HEK293 (cell line): ENCODE data around the gene ZFPM1.

Experiments
- CTCF ChIA-PET: fragments of 350-600 bp; formaldehyde crosslinking; extraction: SDS; loops from one replicate; lab custom pipeline; 2021; ENCODE audit warnings: antibody characterized with exemption; lab: Yijun Ruan, JAX
- POLR2A ChIA-PET: fragments of 300-600 bp; formaldehyde crosslinking; extraction: SDS; loops from one replicate; lab custom pipeline; 2020; ENCODE audit warnings: antibody characterized with exemption, inconsistent platforms; lab: Yijun Ruan, JAX
- H3K27ac ChIP-seq: fragments of 200-500 bp; sonication (Bioruptor generic); 2 replicates; pipeline ENCODE4 v1.5.1; 2014; ENCODE audit warnings: low read depth, low read length, control low read depth, inconsistent platforms; ENCODE audit errors: extremely low read depth
- H3K36me3 ChIP-seq, 2 experiments: fragments of 200-500 bp in 1 of 2; sonication (Bioruptor generic) in 1 of 2; 1 replicate in 1 of 2; 2 replicates in 1 of 2; pipeline ENCODE4 v1.5.1; 2014 to 2017; ENCODE audit warnings: inconsistent platforms in 2 of 2, low read length in 2 of 2; ENCODE audit not compliant: control insufficient read depth in 2 of 2, insufficient read depth in 1 of 2
- H3K4me1 ChIP-seq: fragments of 200-500 bp; sonication (Bioruptor generic); 2 replicates; pipeline ENCODE4 v1.5.1; 2014; ENCODE audit warnings: mild to moderate bottlenecking, low read length, inconsistent platforms; ENCODE audit not compliant: control insufficient read depth, insufficient read depth
- H3K4me3 ChIP-seq: 2 replicates; pipeline ENCODE4 v1.5.1; 2011; ENCODE audit warnings: low read depth, mild to moderate bottlenecking, control low read depth, low read length, moderate library complexity
- H3K9me3 ChIP-seq: fragments of 200-500 bp; sonication (Bioruptor generic); 2 replicates; pipeline ENCODE4 v1.5.1; 2014; ENCODE audit warnings: low read depth, low read length, inconsistent platforms; ENCODE audit not compliant: control insufficient read depth, insufficient read depth
- EGR2 ChIP-seq: fragments of 450-650 bp; formaldehyde crosslinking; IDR thresholded peaks from 2 replicates; pipeline ENCODE4 v1.5.1; 2016; ENCODE audit warnings: low read depth, missing biosample characterization, missing genetic modification characterization
- KLF1 ChIP-seq: fragments of 450-650 bp; formaldehyde crosslinking; IDR thresholded peaks from 2 replicates; pipeline ENCODE4 v1.5.1; 2016; ENCODE audit warnings: missing biosample characterization, missing genetic modification characterization
- MZF1 ChIP-seq: fragments of 450-650 bp; formaldehyde crosslinking; IDR thresholded peaks from 2 replicates; pipeline ENCODE4 v1.5.1; 2017; ENCODE audit warnings: missing biosample characterization, missing genetic modification characterization, borderline replicate concordance
- ZFHX2 ChIP-seq: fragments of 450-650 bp; formaldehyde crosslinking; conservative IDR thresholded peaks from 2 replicates; pipeline ENCODE4 v1.5.1; 2016; ENCODE audit warnings: missing biosample characterization, missing genetic modification characterization
- ZNF146 ChIP-seq: fragments of 450-650 bp; formaldehyde crosslinking; IDR thresholded peaks from 2 replicates; pipeline ENCODE4 v1.5.1; 2016; ENCODE audit warnings: missing biosample characterization, missing genetic modification characterization
- ZNF174 ChIP-seq: fragments of 450-650 bp; formaldehyde crosslinking; IDR thresholded peaks from 2 replicates; pipeline ENCODE4 v1.5.0; 2017; ENCODE audit warnings: missing biosample characterization, mild to moderate bottlenecking, missing genetic modification characterization
- ZNF175 ChIP-seq: fragments of 450-650 bp; formaldehyde crosslinking; IDR thresholded peaks from 2 replicates; pipeline ENCODE4 v1.5.1; 2016; ENCODE audit warnings: missing biosample characterization, missing genetic modification characterization
- ZNF366 ChIP-seq: fragments of 450-650 bp; formaldehyde crosslinking; conservative IDR thresholded peaks from 2 replicates; pipeline ENCODE4 v1.5.1; 2016; ENCODE audit warnings: missing biosample characterization, missing genetic modification characterization
- ZNF621 ChIP-seq: fragments of 450-650 bp; formaldehyde crosslinking; IDR thresholded peaks from 2 replicates; pipeline ENCODE4 v1.5.1; 2017; ENCODE audit warnings: missing biosample characterization, missing genetic modification characterization
- ZNF768 ChIP-seq: fragments of 450-650 bp; formaldehyde crosslinking; IDR thresholded peaks from 2 replicates; pipeline ENCODE4 v1.5.1; 2018; ENCODE audit warnings: missing biosample characterization, mild to moderate bottlenecking, missing genetic modification characterization
- ZNF837 ChIP-seq: fragments of 450-650 bp; formaldehyde crosslinking; IDR thresholded peaks from 2 replicates; pipeline ENCODE4 v1.5.1; 2016; ENCODE audit warnings: missing biosample characterization, missing genetic modification characterization
- TF ChIP-seq, protein P1 (sequence below): sonication (generic); formaldehyde crosslinking; IDR thresholded peaks from 2 replicates; pipeline ENCODE4 v1.8.1; 2022; ENCODE audit warnings: mild to moderate bottlenecking, moderate library complexity, missing genetic modification reagents
- TF ChIP-seq, protein P2 (sequence below): fragments of 450-650 bp; formaldehyde crosslinking; IDR thresholded peaks from 2 replicates; pipeline ENCODE4 v1.5.0; 2017; ENCODE audit warnings: missing biosample characterization, missing genetic modification characterization, borderline replicate concordance
- TF ChIP-seq, protein P3 (sequence below): fragments of 450-650 bp; formaldehyde crosslinking; IDR thresholded peaks from 2 replicates; pipeline ENCODE4 v1.5.1; 2016; ENCODE audit warnings: missing biosample characterization, missing genetic modification characterization
- TF ChIP-seq, protein P4 (sequence below): fragments of 450-650 bp; formaldehyde crosslinking; IDR thresholded peaks from 2 replicates; pipeline ENCODE4 v1.5.1; 2016; ENCODE audit warnings: missing biosample characterization, missing genetic modification characterization

Gene ZFPM1

DNA sequence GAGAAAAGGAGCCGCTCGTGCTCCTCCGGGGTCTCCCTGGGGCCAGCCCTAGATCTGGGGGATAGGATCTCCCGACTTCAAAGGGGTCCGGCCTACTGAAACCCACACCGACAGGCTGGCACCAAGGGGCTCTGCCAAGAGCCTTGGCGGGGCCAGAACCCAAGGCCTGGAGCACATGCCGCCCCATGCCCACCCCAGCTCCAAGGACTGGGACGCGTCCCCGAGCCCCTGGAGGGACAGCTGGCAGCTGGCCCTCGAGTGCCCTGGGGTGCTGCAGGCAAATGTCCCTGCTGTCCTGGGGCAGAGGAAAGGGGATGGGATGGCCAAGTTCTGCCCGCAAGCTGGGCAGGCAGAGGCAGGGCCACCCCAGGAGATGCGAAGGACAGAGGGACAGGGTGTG, 31.8 kb upstream of the ZFPM1 start:
- TF ChIP-seq, protein P1, sequence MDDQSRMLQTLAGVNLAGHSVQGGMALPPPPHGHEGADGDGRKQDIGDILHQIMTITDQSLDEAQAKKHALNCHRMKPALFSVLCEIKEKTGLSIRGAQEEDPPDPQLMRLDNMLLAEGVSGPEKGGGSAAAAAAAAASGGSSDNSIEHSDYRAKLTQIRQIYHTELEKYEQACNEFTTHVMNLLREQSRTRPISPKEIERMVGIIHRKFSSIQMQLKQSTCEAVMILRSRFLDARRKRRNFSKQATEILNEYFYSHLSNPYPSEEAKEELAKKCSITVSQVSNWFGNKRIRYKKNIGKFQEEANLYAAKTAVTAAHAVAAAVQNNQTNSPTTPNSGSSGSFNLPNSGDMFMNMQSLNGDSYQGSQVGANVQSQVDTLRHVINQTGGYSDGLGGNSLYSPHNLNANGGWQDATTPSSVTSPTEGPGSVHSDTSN (CRISPR knock-in tag) = no peak
- TF ChIP-seq ZNF768 (tag by site-specific recombination) (no peak), MZF1 (tag by site-specific recombination) (no peak), KLF1 (tag by site-specific recombination) (no peak), ZNF146 (tag by site-specific recombination) (no peak), ZNF621 (tag by site-specific recombination) (no peak), ZNF174 (no peak)
- TF ChIP-seq, protein P2, sequence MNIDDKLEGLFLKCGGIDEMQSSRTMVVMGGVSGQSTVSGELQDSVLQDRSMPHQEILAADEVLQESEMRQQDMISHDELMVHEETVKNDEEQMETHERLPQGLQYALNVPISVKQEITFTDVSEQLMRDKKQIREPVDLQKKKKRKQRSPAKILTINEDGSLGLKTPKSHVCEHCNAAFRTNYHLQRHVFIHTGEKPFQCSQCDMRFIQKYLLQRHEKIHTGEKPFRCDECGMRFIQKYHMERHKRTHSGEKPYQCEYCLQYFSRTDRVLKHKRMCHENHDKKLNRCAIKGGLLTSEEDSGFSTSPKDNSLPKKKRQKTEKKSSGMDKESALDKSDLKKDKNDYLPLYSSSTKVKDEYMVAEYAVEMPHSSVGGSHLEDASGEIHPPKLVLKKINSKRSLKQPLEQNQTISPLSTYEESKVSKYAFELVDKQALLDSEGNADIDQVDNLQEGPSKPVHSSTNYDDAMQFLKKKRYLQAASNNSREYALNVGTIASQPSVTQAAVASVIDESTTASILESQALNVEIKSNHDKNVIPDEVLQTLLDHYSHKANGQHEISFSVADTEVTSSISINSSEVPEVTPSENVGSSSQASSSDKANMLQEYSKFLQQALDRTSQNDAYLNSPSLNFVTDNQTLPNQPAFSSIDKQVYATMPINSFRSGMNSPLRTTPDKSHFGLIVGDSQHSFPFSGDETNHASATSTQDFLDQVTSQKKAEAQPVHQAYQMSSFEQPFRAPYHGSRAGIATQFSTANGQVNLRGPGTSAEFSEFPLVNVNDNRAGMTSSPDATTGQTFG (tag by site-specific recombination) = no peak
- TF ChIP-seq, protein P3, sequence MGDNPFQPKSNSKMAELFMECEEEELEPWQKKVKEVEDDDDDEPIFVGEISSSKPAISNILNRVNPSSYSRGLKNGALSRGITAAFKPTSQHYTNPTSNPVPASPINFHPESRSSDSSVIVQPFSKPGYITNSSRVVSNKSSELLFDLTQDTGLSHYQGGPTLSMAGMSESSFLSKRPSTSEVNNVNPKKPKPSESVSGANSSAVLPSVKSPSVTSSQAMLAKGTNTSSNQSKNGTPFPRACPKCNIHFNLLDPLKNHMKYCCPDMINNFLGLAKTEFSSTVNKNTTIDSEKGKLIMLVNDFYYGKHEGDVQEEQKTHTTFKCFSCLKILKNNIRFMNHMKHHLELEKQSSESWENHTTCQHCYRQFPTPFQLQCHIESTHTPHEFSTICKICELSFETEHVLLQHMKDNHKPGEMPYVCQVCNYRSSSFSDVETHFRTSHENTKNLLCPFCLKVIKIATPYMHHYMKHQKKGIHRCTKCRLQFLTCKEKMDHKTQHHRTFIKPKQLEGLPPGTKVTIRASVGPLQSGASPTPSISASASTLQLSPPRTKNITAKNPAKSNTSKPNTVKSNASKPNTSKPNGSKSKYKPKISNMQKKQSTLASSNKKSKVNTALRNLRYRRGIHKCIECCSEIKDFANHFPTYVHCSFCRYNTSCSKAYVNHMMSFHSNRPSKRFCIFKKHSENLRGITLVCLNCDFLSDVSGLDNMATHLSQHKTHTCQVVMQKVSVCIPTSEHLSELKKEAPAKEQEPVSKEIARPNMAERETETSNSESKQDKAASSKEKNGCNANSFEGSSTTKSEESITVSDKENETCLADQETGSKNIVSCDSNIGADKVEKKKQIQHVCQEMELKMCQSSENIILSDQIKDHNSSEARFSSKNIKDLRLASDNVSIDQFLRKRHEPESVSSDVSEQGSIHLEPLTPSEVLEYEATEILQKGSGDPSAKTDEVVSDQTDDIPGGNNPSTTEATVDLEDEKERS (tag by site-specific recombination) = no peak
- ChIA-PET CTCF (interaction anchor here (0.7 kb wide), 1 partner anchor 21 kb away, joined by 3 read pairs; no protein-coding TSS in a partner anchor), POLR2A (no interaction called here)
- Histone ChIP-seq H3K4me1 (no peaks in the 10 kb centered on the region), H3K27ac (no peak overlapping the region), H3K36me3 (no peaks in the 10 kb centered on the region), H3K9me3 (no peaks in the 10 kb centered on the region), H3K4me3 (no peak overlapping the region)

DNA sequence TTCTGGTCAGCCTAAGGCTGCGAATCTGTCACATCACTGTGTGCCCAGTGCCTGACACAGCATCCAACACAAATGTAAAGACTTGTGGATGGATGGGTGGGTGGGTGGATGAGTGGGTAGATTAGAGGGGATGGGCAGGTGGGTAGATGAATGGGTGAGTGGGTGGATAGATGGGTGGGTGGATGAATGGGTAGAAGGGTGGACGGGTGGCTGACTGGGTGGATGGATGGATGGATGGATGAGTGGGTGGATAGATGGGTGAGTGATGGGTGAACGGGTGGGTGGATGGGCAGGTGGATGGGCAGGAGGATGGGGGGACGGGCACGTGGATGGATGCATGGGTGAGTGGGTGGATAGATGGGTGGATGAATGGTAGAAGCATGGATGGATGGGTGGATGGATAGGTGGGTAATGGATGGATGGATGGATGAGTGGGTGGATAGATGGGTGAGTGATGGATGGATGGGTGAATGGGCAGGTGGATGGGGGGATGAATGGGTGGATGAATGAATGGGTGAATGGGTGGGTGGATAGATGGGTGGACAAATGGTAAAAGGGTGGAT, 31.1 kb upstream of the ZFPM1 start:
- H3K4me1 ChIP-seq = no peaks in the 10 kb centered on the region
- no peaks in the 10 kb centered on the region for H3K9me3 ChIP-seq
- POLR2A ChIA-PET = no interaction called here
- TF ChIP-seq ZNF366 (tag by site-specific recombination) (0 out of 2 replicates have a peak, but pooled peaks have one; percentile 49), ZFHX2 (peak; percentile 100), ZNF175 (tag by site-specific recombination) (no peak), EGR2 (peak; percentile 100), ZNF837 (tag by site-specific recombination) (no peak)
- TF ChIP-seq, protein P4, sequence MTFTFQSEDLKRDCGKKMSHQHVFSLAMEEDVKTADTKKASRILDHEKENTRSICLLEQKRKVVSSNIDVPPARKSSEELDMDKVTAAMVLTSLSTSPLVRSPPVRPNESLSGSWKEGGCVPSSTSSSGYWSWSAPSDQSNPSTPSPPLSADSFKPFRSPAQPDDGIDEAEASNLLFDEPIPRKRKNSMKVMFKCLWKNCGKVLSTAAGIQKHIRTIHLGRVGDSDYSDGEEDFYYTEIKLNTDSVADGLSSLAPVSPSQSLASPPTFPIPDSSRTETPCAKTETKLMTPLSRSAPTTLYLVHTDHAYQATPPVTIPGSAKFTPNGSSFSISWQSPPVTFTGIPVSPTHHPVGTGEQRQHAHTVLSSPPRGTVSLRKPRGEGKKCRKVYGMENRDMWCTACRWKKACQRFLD (tag by site-specific recombination) = no peak
- TF ChIP-seq, all 188 proteins: peak for 3
- CTCF ChIA-PET = interaction anchor here (0.7 kb wide), 1 partner anchor 22 kb away, joined by 3 read pairs; no protein-coding TSS in a partner anchor
- H3K36me3 ChIP-seq = no peaks in the 10 kb centered on the region
- H3K4me3 ChIP-seq = no peak overlapping the region
- H3K27ac ChIP-seq = no peak overlapping the region
